ENCODE measurements around the gene NRIP1. TPM values are rescaled to one million over a fixed set of nuclear protein-coding genes. Genes with fewer than 3 reads are reported as not detected.
A peak's percentile ranks its signal among the peaks of the same experiment; 100 is the strongest.

Gene NRIP1
- total RNA-seq, 1 donor from 2014 or later, result 84.6 TPM

GRCh38 chr21:14916676-14917141 is 148.1 kb downstream of the NRIP1 start:
- peak; percentile 45 for DNase-seq (ENCODE audit: low read depth)

GRCh38 chr21:14913638-14914037 is 151.2 kb downstream of the NRIP1 start:
- DNase-seq (ENCODE audit: low read depth), result no peak

- peak; percentile 59 for DNase-seq (ENCODE audit: low read depth)
These were observed 153.4 kb downstream of the NRIP1 start for GRCh38 chr21:14911351-14911750.

Measured in renal cortical epithelial cell (primary cell).